ENCODE data around the gene CCDC57. TPM values are rescaled to one million over a fixed set of nuclear protein-coding genes. Genes with fewer than 3 reads are reported as not detected.
A peak's percentile ranks its signal among the peaks of the same experiment; 100 is the strongest.

Gene CCDC57
- total RNA-seq, 1 experiment from 2014 or later, result 69.9 TPM

- Mint-ChIP-seq H3K36me3 (ENCODE audit: insufficient read depth, unreplicated experiment) (peaks cover 36% of the 10 kb centered on the region), H3K27me3 (ENCODE audit: unreplicated experiment) (no peaks in the 10 kb centered on the region), H3K27ac (ENCODE audit: unreplicated experiment) (peak overlapping the region; percentile 61), H3K4me3 (ENCODE audit: low read depth, unreplicated experiment) (peak overlapping the region; percentile 82), H3K9me3 (ENCODE audit: low read depth, unreplicated experiment) (no peaks in the 10 kb centered on the region), H3K4me1 (ENCODE audit: low read depth, unreplicated experiment) (peaks cover 7% of the 10 kb centered on the region)
- CTCF ChIA-PET, result no interaction called here
- DNase-seq, result no peak
- intact Hi-C loops (cut with micrococcal nuclease; ENCODE audit: unreplicated experiment), result no loop called here
- no TSS peak for BruUV-seq (replicated peaks)
- TF ChIP-seq CTCF (IDR thresholded peaks at IDR 0.05; ENCODE audit: unreplicated experiment), result no peak
These were observed 15.1 kb upstream of the CCDC57 start for GRCh38 chr17:82227629-82228277.

- Mint-ChIP-seq H3K27me3 (ENCODE audit: unreplicated experiment) (no peaks in the 10 kb centered on the region), H3K36me3 (ENCODE audit: insufficient read depth, unreplicated experiment) (peaks cover 36% of the 10 kb centered on the region), H3K27ac (ENCODE audit: unreplicated experiment) (no peak overlapping the region), H3K4me3 (ENCODE audit: low read depth, unreplicated experiment) (no peak overlapping the region), H3K9me3 (ENCODE audit: low read depth, unreplicated experiment) (no peaks in the 10 kb centered on the region), H3K4me1 (ENCODE audit: low read depth, unreplicated experiment) (peaks cover 7% of the 10 kb centered on the region)
- CTCF ChIA-PET, result no interaction called here
- no peak for DNase-seq
- no peak for TF ChIP-seq CTCF (IDR thresholded peaks at IDR 0.05; ENCODE audit: unreplicated experiment)
- BruUV-seq (replicated peaks), result no TSS peak
- intact Hi-C loops (cut with micrococcal nuclease; ENCODE audit: unreplicated experiment), result no loop called here
These were observed 14.4 kb upstream of the CCDC57 start for GRCh38 chr17:82226809-82227628.

- no peak for TF ChIP-seq CTCF (IDR thresholded peaks at IDR 0.05; ENCODE audit: unreplicated experiment)
- Mint-ChIP-seq H3K27ac (ENCODE audit: unreplicated experiment) (no peak overlapping the region), H3K27me3 (ENCODE audit: unreplicated experiment) (no peaks in the 10 kb centered on the region), H3K4me1 (ENCODE audit: low read depth, unreplicated experiment) (peaks cover 12% of the 10 kb centered on the region), H3K9me3 (ENCODE audit: low read depth, unreplicated experiment) (no peaks in the 10 kb centered on the region), H3K36me3 (ENCODE audit: insufficient read depth, unreplicated experiment) (peaks cover 36% of the 10 kb centered on the region), H3K4me3 (ENCODE audit: low read depth, unreplicated experiment) (no peak overlapping the region)
- BruUV-seq (replicated peaks), result no TSS peak
- CTCF ChIA-PET, result no interaction called here
- intact Hi-C loops (cut with micrococcal nuclease; ENCODE audit: unreplicated experiment), result no loop called here
- no peak for DNase-seq
These were observed 13.6 kb upstream of the CCDC57 start for GRCh38 chr17:82226146-82226808.

GRCh38 chr17:82225368-82226029, 12.9 kb upstream of the CCDC57 start:
- Mint-ChIP-seq H3K9me3 (ENCODE audit: low read depth, unreplicated experiment) (no peaks in the 10 kb centered on the region), H3K27ac (ENCODE audit: unreplicated experiment) (no peak overlapping the region), H3K4me3 (ENCODE audit: low read depth, unreplicated experiment) (no peak overlapping the region), H3K36me3 (ENCODE audit: insufficient read depth, unreplicated experiment) (peaks cover 33% of the 10 kb centered on the region), H3K4me1 (ENCODE audit: low read depth, unreplicated experiment) (peaks cover 14% of the 10 kb centered on the region), H3K27me3 (ENCODE audit: unreplicated experiment) (no peaks in the 10 kb centered on the region)
- no peak for DNase-seq
- no TSS peak for BruUV-seq (replicated peaks)
- CTCF ChIA-PET, result no interaction called here
- no peak for TF ChIP-seq CTCF (IDR thresholded peaks at IDR 0.05; ENCODE audit: unreplicated experiment)
- intact Hi-C loops (cut with micrococcal nuclease; ENCODE audit: unreplicated experiment), result no loop called here

All from Calu3 (cell line).